Natural killer cell treated with Interleukin-12 subunit alpha and Interleukin-12 subunit beta and Interleukin-15 and Interleukin-18, amount 100 ng/mL, for 72 hours (primary cell): ENCODE data around the gene PAGE4. TPM values are rescaled to one million over a fixed set of nuclear protein-coding genes. Genes with fewer than 3 reads are reported as not detected.

Experiments
- ATAC-seq, 2 donors: fragments of 150-1000 bp; cut with Tn5 transposase in 1 of 2; sonication (Bioruptor Pico), chemical (Tn5 transposase) in 1 of 2; 2 replicates each; pipeline ENCODE4 v1.10.0; 2021
- DNase-seq: peaks from one replicate; pipeline ENCODE4 v3.0.0; 2022; ENCODE audit warnings: low spot score
- H3K27ac Mint-ChIP-seq, 2 donors: 1 replicate in 1 of 2; 2 replicates in 1 of 2; pipeline ENCODE4 v1.8.0; 2022; ENCODE audit warnings: mixed read lengths in 2 of 2, mild to moderate bottlenecking in 1 of 2, moderate library complexity in 1 of 2
- H3K27me3 Mint-ChIP-seq, 2 donors: 1 replicate in 1 of 2; 2 replicates in 1 of 2; pipeline ENCODE4 v1.8.0; 2022; ENCODE audit warnings: mixed read lengths in 2 of 2
- H3K36me3 Mint-ChIP-seq: one replicate; pipeline ENCODE4 v1.8.0; 2022; ENCODE audit warnings: mixed read lengths
- H3K4me1 Mint-ChIP-seq, 2 donors: 1 replicate in 1 of 2; 2 replicates in 1 of 2; pipeline ENCODE4 v1.8.0; 2022; ENCODE audit warnings: low read depth in 2 of 2, mixed read lengths in 2 of 2, mild to moderate bottlenecking in 1 of 2
- H3K4me3 Mint-ChIP-seq: one replicate; pipeline ENCODE4 v1.8.0; 2022; ENCODE audit warnings: mixed read lengths
- H3K9me3 Mint-ChIP-seq: 2 replicates; pipeline ENCODE4 v1.8.0; 2022; ENCODE audit warnings: mixed read lengths
- total RNA-seq, 2 donors: library from RNA; stranded (reverse); gene quantifications; one replicate each; pipeline ENCODE4 v1.2.3, GENCODE V29; 2022

Gene PAGE4
- total RNA-seq, 2 donors from 2014 or later: not detected

- H3K27ac Mint-ChIP-seq: no peak overlapping the region
- peaks cover 8 to 26% of the 10 kb centered on the region in 2 donors for H3K27me3 Mint-ChIP-seq
- no peak overlapping the region for H3K4me3 Mint-ChIP-seq
- peaks cover 0 to 6% of the 10 kb centered on the region in 2 donors for H3K4me1 Mint-ChIP-seq
- ATAC-seq (no peak), DNase-seq (no peak)
- no peaks in the 10 kb centered on the region for H3K36me3 Mint-ChIP-seq
- no peaks in the 10 kb centered on the region for H3K9me3 Mint-ChIP-seq
Observed at GRCh38 chrX:49848275-49848674, 19.2 kb downstream of the PAGE4 start.

DNA sequence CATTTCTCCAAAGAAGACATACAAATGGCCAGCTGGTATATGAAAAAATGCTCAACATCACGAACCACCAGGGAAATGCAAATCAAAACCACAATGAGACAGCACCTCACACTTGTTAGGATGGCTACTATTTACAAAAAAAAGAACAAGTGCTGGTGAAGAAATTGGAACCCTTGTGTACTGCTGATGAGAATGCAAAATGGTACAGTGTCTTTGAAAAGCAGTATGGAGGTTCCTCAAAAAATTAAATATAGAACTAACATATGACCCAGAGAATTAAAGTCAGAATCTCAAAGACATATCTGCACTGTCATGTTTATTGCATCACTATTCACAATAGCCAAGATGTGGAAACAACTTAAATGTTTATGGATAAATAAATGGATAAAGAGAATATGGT is 20.9 kb downstream of the PAGE4 start:
- peaks cover 0 to 6% of the 10 kb centered on the region in 2 donors for H3K4me1 Mint-ChIP-seq
- no peaks in the 10 kb centered on the region for H3K9me3 Mint-ChIP-seq
- peaks cover 14 to 37% of the 10 kb centered on the region in 2 donors for H3K27me3 Mint-ChIP-seq
- H3K4me3 Mint-ChIP-seq: no peak overlapping the region
- no peak overlapping the region for H3K27ac Mint-ChIP-seq
- DNase-seq (no peak), ATAC-seq (no peak)
- no peaks in the 10 kb centered on the region for H3K36me3 Mint-ChIP-seq

DNA sequence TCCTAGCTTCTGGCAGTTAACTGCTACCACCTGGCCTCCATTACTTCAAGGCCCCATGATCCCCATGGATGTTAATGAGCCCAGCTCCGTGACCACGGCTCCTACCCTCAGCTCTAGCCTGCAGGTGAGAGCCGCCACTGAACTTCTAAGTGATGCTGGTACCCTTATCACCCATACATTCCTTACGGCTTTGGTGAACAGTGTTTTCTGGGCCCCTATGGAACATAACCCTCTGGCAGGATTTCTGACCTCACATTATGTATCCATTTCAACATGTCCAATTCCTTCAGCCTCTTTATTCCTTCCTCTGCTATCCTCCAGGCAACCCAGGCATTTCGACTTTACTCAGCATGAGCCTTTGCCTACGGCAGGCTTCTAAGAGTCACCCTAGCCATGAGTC is 24.6 kb downstream of the PAGE4 start:
- H3K9me3 Mint-ChIP-seq: no peaks in the 10 kb centered on the region
- ATAC-seq: no peak

DNA sequence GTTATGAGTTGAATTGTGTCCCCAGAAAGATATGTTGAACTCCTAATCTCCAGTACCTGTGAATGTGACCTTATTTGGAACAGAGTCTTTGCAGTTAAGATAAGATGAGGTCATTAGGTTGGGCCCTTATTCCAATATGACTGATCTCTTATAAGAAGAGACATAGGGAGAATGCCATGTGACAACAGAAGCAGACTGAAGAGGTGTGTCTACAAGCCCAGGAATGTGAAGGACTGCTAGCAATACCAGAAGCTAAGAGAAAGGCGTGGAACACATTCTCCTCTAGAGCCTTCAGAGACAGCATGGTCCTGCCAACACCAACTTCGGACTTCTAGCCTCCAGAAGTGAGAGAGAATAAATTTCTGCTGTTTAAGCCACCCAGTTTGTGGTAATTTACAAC is 27.7 kb downstream of the PAGE4 start:
- no peak for ATAC-seq

More for the DNA sequence above, 24.6 kb downstream of the PAGE4 start:
- no peak for DNase-seq
- H3K27ac Mint-ChIP-seq: no peak overlapping the region
- H3K27me3 Mint-ChIP-seq: peaks cover 6 to 34% of the 10 kb centered on the region in 2 donors
- peaks cover 0 to 6% of the 10 kb centered on the region in 2 donors for H3K4me1 Mint-ChIP-seq
- H3K36me3 Mint-ChIP-seq: no peaks in the 10 kb centered on the region
- H3K4me3 Mint-ChIP-seq: no peak overlapping the region

GRCh38 chrX:49858341-49858740 is 29.2 kb downstream of the PAGE4 start:
- H3K4me3 Mint-ChIP-seq: no peak overlapping the region
- no peak overlapping the region for H3K27ac Mint-ChIP-seq
- H3K4me1 Mint-ChIP-seq: no peaks in the 10 kb centered on the region
- ATAC-seq (no peak), DNase-seq (no peak)
- H3K36me3 Mint-ChIP-seq: no peaks in the 10 kb centered on the region
- peaks cover 11 to 40% of the 10 kb centered on the region in 2 donors for H3K27me3 Mint-ChIP-seq
- H3K9me3 Mint-ChIP-seq: no peaks in the 10 kb centered on the region

More for the DNA sequence above, 27.7 kb downstream of the PAGE4 start:
- no peak for DNase-seq
- Mint-ChIP-seq H3K36me3 (no peaks in the 10 kb centered on the region), H3K4me3 (no peak overlapping the region), H3K27me3 (peaks cover 12 to 37% of the 10 kb centered on the region in 2 donors), H3K9me3 (no peaks in the 10 kb centered on the region), H3K27ac (no peak overlapping the region), H3K4me1 (no peaks in the 10 kb centered on the region)

- no peak for ATAC-seq
Observed at GRCh38 chrX:49859491-49859890, 30.4 kb downstream of the PAGE4 start.

GRCh38 chrX:49860867-49861535 is 31.9 kb downstream of the PAGE4 start:
- no peaks in the 10 kb centered on the region for H3K36me3 Mint-ChIP-seq
- no peaks in the 10 kb centered on the region for H3K4me1 Mint-ChIP-seq
- H3K27me3 Mint-ChIP-seq: peaks cover 6 to 32% of the 10 kb centered on the region in 2 donors
- no peak for DNase-seq
- no peak for ATAC-seq
- H3K9me3 Mint-ChIP-seq: no peaks in the 10 kb centered on the region
- no peak overlapping the region for H3K27ac Mint-ChIP-seq
- H3K4me3 Mint-ChIP-seq: no peak overlapping the region

More at GRCh38 chrX:49859491-49859890, 30.4 kb downstream of the PAGE4 start:
- DNase-seq: no peak
- Mint-ChIP-seq H3K27ac (no peak overlapping the region), H3K4me3 (no peak overlapping the region), H3K4me1 (no peaks in the 10 kb centered on the region), H3K9me3 (no peaks in the 10 kb centered on the region), H3K27me3 (peaks cover 6 to 33% of the 10 kb centered on the region in 2 donors), H3K36me3 (no peaks in the 10 kb centered on the region)

GRCh38 chrX:49862093-49862492 is 33.0 kb downstream of the PAGE4 start:
- DNase-seq: no peak
- H3K36me3 Mint-ChIP-seq: no peaks in the 10 kb centered on the region
- ATAC-seq: no peak
- peaks cover 6 to 27% of the 10 kb centered on the region in 2 donors for H3K27me3 Mint-ChIP-seq
- H3K4me3 Mint-ChIP-seq: no peak overlapping the region
- H3K4me1 Mint-ChIP-seq: no peaks in the 10 kb centered on the region
- H3K9me3 Mint-ChIP-seq: no peaks in the 10 kb centered on the region
- H3K27ac Mint-ChIP-seq: no peak overlapping the region

DNA sequence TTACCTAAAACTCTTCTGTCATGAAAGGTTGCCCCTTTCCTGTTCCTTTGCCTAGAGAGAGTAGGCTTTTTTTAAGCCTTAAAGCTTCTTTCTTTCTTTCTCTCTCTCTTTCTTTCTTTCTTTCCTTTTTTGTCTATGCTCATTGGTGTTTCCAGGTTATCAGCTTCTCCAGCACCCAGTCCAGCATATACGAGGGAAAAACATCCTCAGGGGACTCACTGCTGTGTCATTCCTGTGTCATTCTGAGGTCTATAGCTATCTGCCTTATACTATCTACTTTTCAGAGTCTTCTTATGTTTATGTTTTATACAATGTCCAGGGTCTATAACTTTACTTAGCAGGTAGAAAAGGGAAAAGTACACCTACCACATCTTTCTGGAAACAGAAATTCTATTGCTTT is 39.6 kb downstream of the PAGE4 start:
- Mint-ChIP-seq H3K4me3 (no peak overlapping the region), H3K9me3 (no peaks in the 10 kb centered on the region), H3K4me1 (no peaks in the 10 kb centered on the region), H3K36me3 (no peaks in the 10 kb centered on the region), H3K27ac (no peak overlapping the region), H3K27me3 (peaks cover 14 to 21% of the 10 kb centered on the region in 2 donors)
- no peak for DNase-seq
- ATAC-seq: no peak

GRCh38 chrX:49876750-49877149 is 47.6 kb downstream of the PAGE4 start:
- Mint-ChIP-seq H3K36me3 (no peaks in the 10 kb centered on the region), H3K9me3 (no peaks in the 10 kb centered on the region), H3K27ac (no peak overlapping the region), H3K4me1 (peaks cover 0 to 15% of the 10 kb centered on the region in 2 donors), H3K27me3 (peaks cover 0 to 4% of the 10 kb centered on the region in 2 donors), H3K4me3 (no peak overlapping the region)
- ATAC-seq: no peak
- DNase-seq: no peak

DNA sequence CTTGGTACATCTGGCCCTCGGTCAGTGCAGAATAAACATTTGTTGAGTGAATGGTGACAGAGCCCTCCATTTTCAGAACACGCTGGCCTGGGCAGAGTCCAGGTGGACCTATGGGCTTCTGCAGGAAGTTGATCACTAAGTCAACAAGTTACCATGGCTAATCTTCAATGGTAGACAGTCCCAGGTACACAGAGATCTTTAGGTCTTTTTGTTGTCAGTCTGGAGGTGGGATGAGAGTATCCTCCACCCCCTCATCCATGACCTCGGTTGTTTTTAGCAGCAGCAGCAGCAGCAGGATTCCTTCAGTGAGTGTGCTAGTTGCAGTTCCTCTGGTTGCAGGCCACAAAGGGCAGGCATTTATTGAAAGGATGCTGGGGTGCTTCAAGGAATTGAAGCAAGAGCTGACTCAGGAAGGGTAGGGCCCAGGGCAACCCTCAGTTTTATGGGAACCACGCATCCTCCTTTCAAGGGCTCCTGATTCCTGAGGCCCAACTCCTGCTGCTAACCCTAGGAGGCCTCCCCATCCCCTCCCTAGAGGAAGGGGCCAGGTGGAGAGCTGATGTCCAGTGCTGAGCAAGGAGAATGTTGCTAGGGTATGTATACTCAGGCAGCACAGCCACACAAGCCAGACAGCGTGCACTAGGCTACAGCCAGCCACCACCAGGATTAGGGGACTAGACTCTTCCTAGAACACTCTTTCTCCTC is 48.4 kb downstream of the PAGE4 start:
- Mint-ChIP-seq H3K36me3 (no peaks in the 10 kb centered on the region), H3K9me3 (no peaks in the 10 kb centered on the region), H3K27ac (no peak overlapping the region), H3K4me3 (no peak overlapping the region), H3K27me3 (peaks cover 0 to 4% of the 10 kb centered on the region in 2 donors), H3K4me1 (peaks cover 0 to 15% of the 10 kb centered on the region in 2 donors)
- ATAC-seq: no peak
- DNase-seq: no peak

- peaks cover 0 to 4% of the 10 kb centered on the region in 2 donors for H3K27me3 Mint-ChIP-seq
- peak overlapping the region; percentile 63 for H3K4me3 Mint-ChIP-seq
- H3K36me3 Mint-ChIP-seq: no peaks in the 10 kb centered on the region
- no peak overlapping the region for H3K27ac Mint-ChIP-seq
- no peaks in the 10 kb centered on the region for H3K9me3 Mint-ChIP-seq
- ATAC-seq: no peak
- DNase-seq: no peak
- peaks cover 0 to 15% of the 10 kb centered on the region in 2 donors for H3K4me1 Mint-ChIP-seq
Observed at GRCh38 chrX:49878128-49878833, 49.2 kb downstream of the PAGE4 start.

- peaks cover 0 to 4% of the 10 kb centered on the region in 2 donors for H3K27me3 Mint-ChIP-seq
- H3K4me1 Mint-ChIP-seq: peaks cover 1 to 15% of the 10 kb centered on the region in 2 donors
- no peak within 1 kb of the TSS for H3K27ac Mint-ChIP-seq
- H3K9me3 Mint-ChIP-seq: no peaks in the 10 kb centered on the region
- peak; percentile 97 to 98 for ATAC-seq
- DNase-seq: peak; percentile 89
- no peaks in the 10 kb centered on the region for H3K36me3 Mint-ChIP-seq
- H3K4me3 Mint-ChIP-seq: peak within 1 kb of the TSS; percentile 74
Observed at GRCh38 chrX:49878834-49879655, 49.9 kb downstream of the PAGE4 start, which contains the start of gene USP27X. Gene USP27X, plus strand, starts transcription at chrX:49879484. Its CDS starts 824 bp downstream, at chrX:49880308.
